K562 (cell line): ENCODE measurements around the gene MAGOHB. TPM values are rescaled to one million over a fixed set of nuclear protein-coding genes. Genes with fewer than 3 reads are reported as not detected.

ENCODE experiments used
- ATAC-seq: fragments of 200-7000 bp; cut with Tn5 transposase; 3 replicates; pipeline ENCODE4 v1.9.1; 2020; ENCODE audit warnings: moderate library complexity
- BruUV-seq: library from RNA; stranded (reverse); fragments of 400-500 nt; replicated peaks from 2 replicates; lab custom pipeline; 2021; lab: Mats Ljungman, UMichigan
- CTCF ChIA-PET: fragments of 300-600 bp; formaldehyde crosslinking; extraction: SDS; loops from one replicate; lab custom pipeline; 2021; ENCODE audit warnings: low intra/inter-chr PET ratio; lab: Yijun Ruan, JAX
- POLR2A ChIA-PET: fragments of 300-600, 350-650 bp; sonication (Branson Sonifier 250); formaldehyde crosslinking; extraction: SDS; loops from one replicate; lab custom pipeline; 2021; ENCODE audit warnings: antibody characterized with exemption, inconsistent platforms; lab: Yijun Ruan, JAX
- DNase-seq, 4 experiments: peaks; one replicate each; pipeline versions ENCODE4 v3.0.0 to v3.0.0-alpha.2; 2011 to 2018; ENCODE audit warnings: low spot score in 3 of 4, mixed read lengths in 3 of 4; ENCODE audit errors: extremely low read depth in 1 of 4
- FAIRE-seq: peaks from 2 replicates; lab custom pipeline; 2011; peaks lifted over from hg19 to GRCh38; lab: Jason Lieb, UNC
- H2AFZ ChIP-seq: 2 replicates; pipeline ENCODE4 v1.6.0; 2011; ENCODE audit warnings: low read depth, low read length, control low read depth, inconsistent platforms
- H3K27ac ChIP-seq: fragments of 200-600 bp; 3 replicates; pipeline ENCODE4 v1.8.0; 2011; ENCODE audit warnings: low read depth, mild to moderate bottlenecking, control low read depth, inconsistent platforms, low read length, moderate library complexity, mixed read lengths; ENCODE audit errors: extremely low read depth
- H3K27me3 ChIP-seq, 2 experiments: fragments of 300-600 bp in 1 of 2; 2 replicates in 1 of 2; 3 replicates in 1 of 2; pipeline versions ENCODE4 v1.6.0 to v1.8.0; 2011; ENCODE audit warnings: inconsistent platforms in 2 of 2, low read length in 2 of 2, mild to moderate bottlenecking in 1 of 2, mixed read lengths in 1 of 2, moderate library complexity in 1 of 2; ENCODE audit not compliant: control insufficient read depth in 2 of 2, insufficient read depth in 2 of 2
- H3K36me3 ChIP-seq: fragments of 300-600 bp; 3 replicates; pipeline ENCODE4 v1.8.0; 2011; ENCODE audit warnings: mild to moderate bottlenecking, low read length, inconsistent platforms; ENCODE audit not compliant: control insufficient read depth, insufficient read depth
- H3K4me1 ChIP-seq, 2 experiments: fragments of 200-600 bp in 1 of 2; replicated peaks in 1 of 2; 2 replicates in 1 of 2; 3 replicates in 1 of 2; pipeline versions ENCODE4 v1.5.1 to v1.8.0; 2011; ENCODE audit warnings: inconsistent platforms in 2 of 2, low read length in 2 of 2, mild to moderate bottlenecking in 1 of 2, mixed read lengths in 1 of 2, moderate library complexity in 1 of 2; ENCODE audit not compliant: control insufficient read depth in 2 of 2, insufficient read depth in 2 of 2
- H3K4me2 ChIP-seq: 2 replicates; pipeline ENCODE4 v1.6.1; 2011; ENCODE audit warnings: low read length, control low read depth, inconsistent platforms, mixed read lengths; ENCODE audit not compliant: insufficient read depth
- H3K4me3 ChIP-seq: fragments of 200-600 bp; sonication (generic), shearing (Covaris generic); 2 replicates; pipeline ENCODE4 v1.5.1; 2016; ENCODE audit warnings: control low read depth, inconsistent platforms
- H3K79me2 ChIP-seq: fragments of 200-600 bp; 3 replicates; pipeline ENCODE4 v1.8.0; 2011; ENCODE audit warnings: low read length, inconsistent platforms; ENCODE audit not compliant: control insufficient read depth, insufficient read depth
- H3K9ac ChIP-seq, 2 experiments: 2 replicates each; pipeline versions ENCODE4 v1.6.0 to v1.6.1; 2011; ENCODE audit warnings: low read depth in 2 of 2, low read length in 2 of 2, control low read depth in 1 of 2, inconsistent platforms in 1 of 2, mild to moderate bottlenecking in 1 of 2, mixed read lengths in 1 of 2; ENCODE audit not compliant: insufficient read depth in 1 of 2
- H3K9me1 ChIP-seq: one replicate; pipeline ENCODE4 v1.6.0; 2011; ENCODE audit warnings: inconsistent platforms, mild to moderate bottlenecking, low read length, moderate library complexity; ENCODE audit not compliant: control insufficient read depth, insufficient read depth
- H3K9me3 ChIP-seq: replicated peaks from 2 replicates; pipeline ENCODE4 v1.5.1; 2011; ENCODE audit warnings: low read depth, low read length, inconsistent platforms; ENCODE audit not compliant: control insufficient read depth, insufficient read depth
- H4K20me1 ChIP-seq: replicated peaks from 2 replicates; pipeline ENCODE4 v1.6.1; 2011; ENCODE audit warnings: low read length, inconsistent platforms, mixed read lengths; ENCODE audit not compliant: control insufficient read depth, insufficient read depth
- ELF1 ChIP-seq: fragments of 200-800 bp; sonication (Bioruptor generic); IDR thresholded peaks from 2 replicates; pipeline ENCODE4 v1.6.1; 2016; ENCODE audit warnings: missing genetic modification characterization, missing compliant biosample characterization
- HOXB6 ChIP-seq: fragments of 250-450 bp; sonication (Bioruptor Pico); IDR thresholded peaks from 2 replicates; pipeline ENCODE4 v1.5.1; 2022; ENCODE audit warnings: mild to moderate bottlenecking, borderline replicate concordance
- NR2C2 ChIP-seq, 2 experiments: fragments of 200-800 bp in 1 of 2; sonication (Bioruptor generic) in 1 of 2; sonication (generic) in 1 of 2; formaldehyde crosslinking in 1 of 2; IDR thresholded peaks; 2 replicates each; pipeline versions ENCODE4 v1.6.1 to v1.8.0; 2016 to 2022; ENCODE audit warnings: mild to moderate bottlenecking in 1 of 2, missing compliant biosample characterization in 1 of 2, missing genetic modification characterization in 1 of 2, missing genetic modification reagents in 1 of 2
- ZNF695 ChIP-seq: fragments of 450-650 bp; formaldehyde crosslinking; IDR thresholded peaks from 2 replicates; pipeline ENCODE4 v1.4.0; 2020; ENCODE audit warnings: mild to moderate bottlenecking, moderate library complexity
- WGBS: fragments of 100-300 bp; shearing (Covaris generic); methylation state at CpG from one replicate; pipeline ENCODE4 v1.1.6; 2016; ENCODE audit warnings: low coverage, mixed read lengths; ENCODE audit not compliant: insufficient coverage; ENCODE audit errors: missing lambda C conversion rate; 5-methylcytosine and 5-hydroxymethylcytosine counted together
- in situ Hi-C: fragments of 300-500 bp; cut with MboI; formaldehyde crosslinking; loops from 4 replicates; pipeline ENCODE4 v1.15.0; 2018; ENCODE audit warnings: inconsistent platforms, mixed read lengths
- intact Hi-C: fragments of 100-400 bp; cut with micrococcal nuclease; formaldehyde crosslinking; loops from 2 replicates; pipeline ENCODE4 v1.14.2; 2022
- polyA plus RNA-seq, 8 experiments: library from polyadenylated mRNA; depleted of rRNA in 4 of 8; stranded (reverse) in 5 of 8; unstranded in 3 of 8; fragments of >200 nt; fragmentation: Nextera tagmentation in 2 of 8; fragmentation: Illumina TruSeq in 1 of 8; extraction: Ambion mirVana in 2 of 8; extraction: Trizol in 1 of 8; gene quantifications; 2 replicates each; pipeline versions ENCODE4 v1.2.1 to v1.2.3, GENCODE V29; 2011 to 2014; ENCODE audit warnings: inconsistent platforms in 1 of 8, missing spikeins in 1 of 8
- total RNA-seq, 7 experiments: library from RNA; depleted of rRNA in 6 of 7; stranded (reverse); fragments of >200 nt in 6 of 7; fragmentation: Illumina TruSeq in 2 of 7; extraction: Trizol in 2 of 7; gene quantifications; 2 replicates each; pipeline versions ENCODE4 v1.2.1 to v1.2.3, GENCODE V29; 2011 to 2021; ENCODE audit warnings: low replicate concordance in 1 of 7
- TF ChIP-seq, protein P1 (sequence below): fragments of 450-650 bp; IDR thresholded peaks from 2 replicates; pipeline ENCODE4 v1.7.1; 2018; ENCODE audit warnings: mild to moderate bottlenecking, low read depth; ENCODE audit not compliant: partially characterized antibody

The MAGOHB gene
- total and polyA plus RNA-seq, 9 of the 15 experiments (the other 6 are each of a cell fraction or from before 2014, with no cell fraction given) = 34.5 to 177 (median 85.4) TPM

DNA sequence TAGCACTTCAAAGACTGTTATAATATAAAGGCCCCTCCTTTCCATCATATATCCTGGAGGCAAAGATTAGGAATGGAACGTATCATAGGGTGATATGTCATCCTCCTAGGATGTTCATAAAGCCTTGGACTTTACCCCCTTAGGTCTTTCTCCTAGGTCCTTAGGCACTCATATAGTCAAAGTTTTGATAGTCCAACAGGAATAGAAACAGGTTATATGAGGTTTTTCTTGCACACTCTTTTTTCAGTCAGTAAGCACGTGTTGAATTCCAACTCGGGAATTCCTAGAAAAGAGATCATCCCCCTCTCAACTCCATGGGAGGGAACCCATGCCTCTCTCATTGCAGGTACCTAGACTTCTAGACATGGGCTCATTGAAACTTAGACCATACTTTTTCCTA lies 20.1 kb upstream of the MAGOHB start:
- Histone ChIP-seq H4K20me1 (no peaks in the 10 kb centered on the region), H3K27ac (no peak overlapping the region), H2AFZ (no peak overlapping the region), H3K27me3 (no peaks in the 10 kb centered on the region), H3K4me1 (no peaks in the 10 kb centered on the region), H3K4me2 (no peak overlapping the region), H3K9me1 (no peaks in the 10 kb centered on the region), H3K36me3 (no peaks in the 10 kb centered on the region), H3K4me3 (no peak overlapping the region)
- in situ Hi-C loops = no loop called here
- FAIRE-seq (no peak), ATAC-seq (no peak), DNase-seq (no peak)
- CTCF ChIA-PET = no interaction called here
- intact Hi-C loops = no loop called here
- POLR2A ChIA-PET = no interaction called here
- no TSS peak for BruUV-seq
- 7% methylated on average over 3 of the region's 3 CpGs for WGBS
- TF ChIP-seq, protein P1, sequence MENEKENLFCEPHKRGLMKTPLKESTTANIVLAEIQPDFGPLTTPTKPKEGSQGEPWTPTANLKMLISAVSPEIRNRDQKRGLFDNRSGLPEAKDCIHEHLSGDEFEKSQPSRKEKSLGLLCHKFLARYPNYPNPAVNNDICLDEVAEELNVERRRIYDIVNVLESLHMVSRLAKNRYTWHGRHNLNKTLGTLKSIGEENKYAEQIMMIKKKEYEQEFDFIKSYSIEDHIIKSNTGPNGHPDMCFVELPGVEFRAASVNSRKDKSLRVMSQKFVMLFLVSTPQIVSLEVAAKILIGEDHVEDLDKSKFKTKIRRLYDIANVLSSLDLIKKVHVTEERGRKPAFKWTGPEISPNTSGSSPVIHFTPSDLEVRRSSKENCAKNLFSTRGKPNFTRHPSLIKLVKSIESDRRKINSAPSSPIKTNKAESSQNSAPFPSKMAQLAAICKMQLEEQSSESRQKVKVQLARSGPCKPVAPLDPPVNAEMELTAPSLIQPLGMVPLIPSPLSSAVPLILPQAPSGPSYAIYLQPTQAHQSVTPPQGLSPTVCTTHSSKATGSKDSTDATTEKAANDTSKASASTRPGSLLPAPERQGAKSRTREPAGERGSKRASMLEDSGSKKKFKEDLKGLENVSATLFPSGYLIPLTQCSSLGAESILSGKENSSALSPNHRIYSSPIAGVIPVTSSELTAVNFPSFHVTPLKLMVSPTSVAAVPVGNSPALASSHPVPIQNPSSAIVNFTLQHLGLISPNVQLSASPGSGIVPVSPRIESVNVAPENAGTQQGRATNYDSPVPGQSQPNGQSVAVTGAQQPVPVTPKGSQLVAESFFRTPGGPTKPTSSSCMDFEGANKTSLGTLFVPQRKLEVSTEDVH = no peak
- TF ChIP-seq HOXB6 (CRISPR knock-in tag) = no peak
- TF ChIP-seq ELF1 (tag) = no peak
- TF ChIP-seq ZNF695 (CRISPR knock-in tag) = no peak
- no peak for TF ChIP-seq NR2C2 (CRISPR knock-in tag; IDR thresholded peaks at IDR 0.05)
- no peak for TF ChIP-seq NR2C2 (tag; IDR thresholded peaks at IDR 0.05)
- TF ChIP-seq, all 486 proteins: peak for 0
- Histone ChIP-seq H3K9ac (no peak overlapping the region), H3K9me3 (no peaks in the 10 kb centered on the region), H3K79me2 (no peaks in the 10 kb centered on the region)
